ENCODE results near the gene HTT. TPM values are rescaled to one million over a fixed set of nuclear protein-coding genes. Genes with fewer than 3 reads are reported as not detected.
A peak's percentile ranks its signal among the peaks of the same experiment; 100 is the strongest.
"Not testable (repeated sequence)": the region's sequence is repeated elsewhere in the genome, so short reads cannot be mapped to it uniquely, and the experiment has no call there.

Gene HTT
- total RNA-seq, 8 experiments from 2014 or later, result 21.9 to 102 (median 30.1) TPM

DNA sequence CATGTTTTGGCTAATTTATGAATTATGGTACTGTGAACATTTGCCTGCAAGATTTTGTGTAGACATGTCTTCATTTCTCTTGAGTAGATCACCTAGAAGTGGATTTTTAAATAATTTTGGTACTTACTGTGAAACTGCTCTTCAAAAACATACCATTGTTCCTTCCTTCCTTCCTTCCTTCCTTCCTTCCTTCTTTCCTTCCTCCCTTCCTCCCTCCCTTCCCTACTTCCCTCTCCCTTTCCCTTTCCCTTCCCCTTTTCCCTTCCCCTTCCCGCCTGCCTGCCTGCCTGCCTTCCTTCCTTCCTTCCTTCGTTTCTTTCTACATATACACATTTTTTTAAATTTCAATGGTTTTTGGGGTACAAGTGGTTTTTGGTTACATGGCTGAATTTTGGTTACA, 63.4 kb downstream of the HTT start:
- Histone ChIP-seq H3K27ac (no peak overlapping the region), H3K4me3 (no peak overlapping the region), H3K4me1 (replicated peaks in 1 of 2) (no peaks in the 10 kb centered on the region)
- in situ Hi-C loops (cut with MboI; ENCODE audit: low pct_unique_long_range_greater_than_20kb in 2 of 9, low sequenced_read_pairs in 9 of 9, unreplicated experiment in 9 of 9), result no loop called here
- ATAC-seq (replicated peaks in 6 of 8), result no peak
- 75 to 100% (median 100%) methylated on average over 1 to 2 of the region's 2 CpGs; no CpG with 5 or more reads in 3 of the 10 experiments for WGBS, 10 experiments

GRCh38 chr4:3145234-3145924, 70.9 kb downstream of the HTT start:
- Histone ChIP-seq H3K4me1 (replicated peaks in 1 of 2) (no peaks in the 10 kb centered on the region), H3K27ac (no peak overlapping the region), H3K4me3 (no peak overlapping the region)
- peak in 6 of 8 experiments; percentile 53 to 83 (median 62) for ATAC-seq (replicated peaks in 6 of 8)
- in situ Hi-C loops (cut with MboI; ENCODE audit: low pct_unique_long_range_greater_than_20kb in 2 of 9, low sequenced_read_pairs in 9 of 9, unreplicated experiment in 9 of 9), result no loop called here
- 17 to 100% (median 89%) methylated on average over 1 to 2 of the region's 2 CpGs; no CpG with 5 or more reads in 1 of the 10 experiments for WGBS, 10 experiments

GRCh38 chr4:3148926-3149325, 74.4 kb downstream of the HTT start:
- no peak for ATAC-seq (replicated peaks in 6 of 8)
- Histone ChIP-seq H3K4me1 (replicated peaks in 1 of 2) (no peaks in the 10 kb centered on the region), H3K4me3 (no peak overlapping the region), H3K27ac (no peak overlapping the region)
- in situ Hi-C loops (cut with MboI; ENCODE audit: low pct_unique_long_range_greater_than_20kb in 2 of 9, low sequenced_read_pairs in 9 of 9, unreplicated experiment in 9 of 9), result no loop called here

GRCh38 chr4:3151238-3151637, 76.8 kb downstream of the HTT start:
- WGBS, 10 experiments, result 29 to 100% (median 90%) methylated on average over 1 of the region's 1 CpG; no CpG with 5 or more reads in 6 of the 10 experiments
- H3K4me1 ChIP-seq (replicated peaks in 1 of 2); H3K27ac ChIP-seq; in situ Hi-C loops (cut with MboI; ENCODE audit: low pct_unique_long_range_greater_than_20kb in 2 of 9, low sequenced_read_pairs in 9 of 9, unreplicated experiment in 9 of 9); H3K4me3 ChIP-seq; ATAC-seq (replicated peaks in 6 of 8): not testable (repeated sequence)

DNA sequence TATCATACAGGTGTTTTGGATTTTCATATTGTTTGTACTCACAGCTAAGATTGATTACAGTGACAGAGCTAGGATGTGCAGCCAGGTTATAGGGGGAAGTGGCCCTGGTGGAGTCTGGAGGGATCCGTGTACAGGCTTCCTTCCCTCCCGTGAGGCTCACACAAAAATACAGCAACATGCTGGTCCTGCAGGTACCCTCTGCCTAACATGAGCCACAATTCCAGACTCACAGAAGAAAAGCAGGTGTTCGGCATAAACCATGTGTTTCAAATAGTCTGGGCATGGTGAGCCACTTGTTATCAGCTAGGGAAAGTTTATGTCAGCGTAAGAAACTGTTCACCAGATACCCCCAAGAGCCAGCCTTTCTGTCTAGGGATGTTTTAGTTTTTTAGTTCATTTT, 82.9 kb downstream of the HTT start:
- Histone ChIP-seq H3K27ac (no peak overlapping the region), H3K4me1 (replicated peaks in 1 of 2) (no peaks in the 10 kb centered on the region), H3K4me3 (no peak overlapping the region)
- 71 to 100% (median 94%) methylated on average over 1 to 4 of the region's 4 CpGs; no CpG with 5 or more reads in 1 of the 10 experiments for WGBS, 10 experiments
- no peak for ATAC-seq (replicated peaks in 6 of 8)
- in situ Hi-C loops (cut with MboI; ENCODE audit: low pct_unique_long_range_greater_than_20kb in 2 of 9, low sequenced_read_pairs in 9 of 9, unreplicated experiment in 9 of 9), result no loop called here

- H3K27ac ChIP-seq, result no peak overlapping the region
- H3K4me3 ChIP-seq, result no peak overlapping the region
- H3K4me1 ChIP-seq (replicated peaks in 1 of 2), result no peaks in the 10 kb centered on the region
- ATAC-seq (replicated peaks in 6 of 8), result no peak
- in situ Hi-C loops (cut with MboI; ENCODE audit: low pct_unique_long_range_greater_than_20kb in 2 of 9, low sequenced_read_pairs in 9 of 9, unreplicated experiment in 9 of 9), result no loop called here
- 80 to 100% (median 90%) methylated on average over 2 to 7 of the region's 7 CpGs; no CpG with 5 or more reads in 1 of the 10 experiments for WGBS, 10 experiments
Measured at GRCh38 chr4:3158841-3159240, 84.4 kb downstream of the HTT start.

- WGBS, 10 experiments, result 72 to 100% (median 96%) methylated on average over 1 to 7 of the region's 7 CpGs
- H3K4me1 ChIP-seq (replicated peaks in 1 of 2), result no peaks in the 10 kb centered on the region
- H3K4me3 ChIP-seq, result no peak overlapping the region
- ATAC-seq (replicated peaks in 6 of 8), result no peak
- H3K27ac ChIP-seq, result no peak overlapping the region
- in situ Hi-C loops (cut with MboI; ENCODE audit: low pct_unique_long_range_greater_than_20kb in 2 of 9, low sequenced_read_pairs in 9 of 9, unreplicated experiment in 9 of 9), result no loop called here
Measured at GRCh38 chr4:3160438-3160837, 86.0 kb downstream of the HTT start.

DNA sequence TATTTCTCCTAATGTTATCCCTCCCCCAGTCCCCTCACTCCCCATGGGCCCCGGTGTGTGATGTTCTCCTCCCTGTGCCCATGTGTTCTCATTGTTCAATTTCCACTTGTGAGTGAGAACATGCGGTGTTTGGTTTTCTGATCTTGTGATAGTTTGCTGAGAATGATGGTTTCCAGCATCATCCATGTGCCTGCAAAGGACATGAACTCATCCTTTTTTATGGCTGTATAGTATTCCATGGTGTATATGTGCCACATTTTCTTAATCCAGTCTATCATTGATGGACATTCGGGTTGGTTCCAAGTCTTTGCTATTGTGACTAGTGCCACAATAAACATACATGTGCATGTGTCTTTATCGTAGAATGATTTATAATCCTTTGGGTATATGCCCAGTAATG, 86.6 kb downstream of the HTT start:
- in situ Hi-C loops (cut with MboI; ENCODE audit: low pct_unique_long_range_greater_than_20kb in 2 of 9, low sequenced_read_pairs in 9 of 9, unreplicated experiment in 9 of 9); H3K27ac ChIP-seq; ATAC-seq (replicated peaks in 6 of 8); H3K4me1 ChIP-seq (replicated peaks in 1 of 2); H3K4me3 ChIP-seq: not testable (repeated sequence)
- 80 to 100% (median 100%) methylated on average over 1 to 2 of the region's 4 CpGs; no CpG with 5 or more reads in 4 of the 10 experiments for WGBS, 10 experiments

DNA sequence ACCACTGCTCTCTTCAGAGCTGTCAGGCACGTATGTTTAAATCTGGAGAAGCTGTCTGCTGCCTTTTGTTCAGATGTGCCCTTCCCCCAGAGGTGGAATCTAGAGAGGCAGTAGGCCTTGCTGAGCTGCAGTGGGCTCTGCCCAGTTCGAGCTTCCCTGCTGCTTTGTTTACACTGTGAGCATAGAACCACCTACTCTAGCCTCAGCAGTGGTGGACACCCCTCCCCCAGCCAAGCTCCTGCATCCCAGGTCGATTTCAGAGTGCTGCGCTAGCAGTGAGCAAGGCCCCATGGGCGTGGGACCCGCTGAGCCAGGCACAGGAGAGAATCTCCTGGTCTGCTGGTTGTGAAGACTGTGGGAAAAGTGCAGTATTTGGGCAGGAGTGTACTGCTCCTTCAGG, 92.0 kb downstream of the HTT start:
- in situ Hi-C loops (cut with MboI; ENCODE audit: low pct_unique_long_range_greater_than_20kb in 2 of 9, low sequenced_read_pairs in 9 of 9, unreplicated experiment in 9 of 9); ATAC-seq (replicated peaks in 6 of 8); H3K27ac ChIP-seq; H3K4me3 ChIP-seq; H3K4me1 ChIP-seq (replicated peaks in 1 of 2): not testable (repeated sequence)
- 33 to 83% (median 80%) methylated on average over 1 to 4 of the region's 6 CpGs; no CpG with 5 or more reads in 6 of the 10 experiments for WGBS, 10 experiments

DNA sequence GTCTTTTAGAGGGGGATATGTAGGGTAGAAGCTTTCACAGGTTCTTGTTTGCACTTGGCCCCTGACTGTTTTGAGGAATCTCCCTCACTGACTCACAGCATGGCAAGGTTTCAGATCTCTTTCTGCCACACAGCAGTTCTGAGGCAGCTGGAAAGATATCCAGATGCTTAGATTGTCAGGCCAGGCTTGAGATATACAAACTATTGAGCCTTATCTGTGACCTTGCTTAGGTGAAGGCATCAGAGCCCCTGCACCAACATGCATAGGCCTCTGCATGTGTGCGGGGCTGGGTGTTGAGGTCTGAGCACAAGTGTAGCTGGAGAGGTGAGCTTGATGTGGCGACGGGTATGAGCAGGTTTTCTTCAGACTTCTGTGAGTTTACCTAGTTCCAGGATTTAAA, 93.5 kb downstream of the HTT start:
- in situ Hi-C loops (cut with MboI; ENCODE audit: low pct_unique_long_range_greater_than_20kb in 2 of 9, low sequenced_read_pairs in 9 of 9, unreplicated experiment in 9 of 9), result no loop called here
- Histone ChIP-seq H3K4me1 (replicated peaks in 1 of 2) (no peaks in the 10 kb centered on the region), H3K4me3 (no peak overlapping the region), H3K27ac (no peak overlapping the region)
- WGBS, 10 experiments, result 80 to 100% (median 94%) methylated on average over 1 to 3 of the region's 3 CpGs; no CpG with 5 or more reads in 3 of the 10 experiments
- no peak for ATAC-seq (replicated peaks in 6 of 8)

DNA sequence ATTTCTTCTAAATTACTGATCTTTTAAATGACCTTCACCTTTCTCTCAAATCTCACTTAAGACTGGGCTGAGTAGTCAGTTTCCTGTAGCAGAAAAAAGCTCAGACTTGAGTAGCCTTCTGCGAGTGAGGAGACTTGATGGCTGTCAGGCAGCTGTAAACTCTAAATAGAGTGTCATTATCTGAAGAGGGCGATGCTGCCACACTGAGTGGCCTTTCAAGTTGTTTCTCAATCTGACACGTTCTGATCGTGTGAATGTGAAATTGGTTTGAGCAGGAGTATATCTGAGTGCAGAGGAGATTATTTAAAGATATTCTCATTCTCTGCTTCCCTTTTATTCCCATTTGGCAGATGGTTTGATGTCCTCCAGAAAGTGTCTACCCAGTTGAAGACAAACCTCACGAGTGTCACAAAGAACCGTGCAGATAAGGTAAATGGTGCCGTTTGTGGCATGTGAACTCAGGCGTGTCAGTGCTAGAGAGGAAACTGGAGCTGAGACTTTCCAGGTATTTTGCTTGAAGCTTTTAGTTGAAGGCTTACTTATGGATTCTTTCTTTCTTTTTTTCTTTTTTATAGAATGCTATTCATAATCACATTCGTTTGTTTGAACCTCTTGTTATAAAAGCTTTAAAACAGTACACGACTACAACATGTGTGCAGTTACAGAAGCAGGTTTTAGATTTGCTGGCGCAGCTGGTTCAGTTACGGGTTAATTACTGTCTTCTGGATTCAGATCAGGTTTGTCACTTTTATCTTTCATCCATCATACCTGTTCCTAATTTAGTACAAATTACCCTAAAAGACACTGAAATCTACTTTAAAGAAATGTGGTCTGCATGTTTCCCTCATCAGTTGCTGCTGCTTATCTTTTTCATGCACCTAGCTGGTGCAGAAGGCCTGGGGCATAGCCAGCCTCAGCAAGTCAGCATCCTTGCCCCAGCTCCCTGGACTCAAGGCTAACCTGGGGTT, 100.2 kb downstream of the HTT start:
- WGBS, 10 experiments, result 81 to 100% (median 90%) methylated on average over 1 to 10 of the region's 12 CpGs
- H3K27ac ChIP-seq, result no peak overlapping the region
- no peak for ATAC-seq (replicated peaks in 6 of 8)
- H3K4me3 ChIP-seq, result no peak overlapping the region
- in situ Hi-C loops (cut with MboI; ENCODE audit: low pct_unique_long_range_greater_than_20kb in 2 of 9, low sequenced_read_pairs in 9 of 9, unreplicated experiment in 9 of 9), result no loop called here
- peaks cover 7 to 30% of the 10 kb centered on the region in 2 donors for H3K4me1 ChIP-seq (replicated peaks in 1 of 2)

GRCh38 chr4:3176367-3177229, 102.1 kb downstream of the HTT start:
- peak in 6 of 8 experiments; percentile 81 to 93 (median 90) for ATAC-seq (replicated peaks in 6 of 8)
- no peak overlapping the region for H3K4me3 ChIP-seq
- H3K4me1 ChIP-seq (replicated peaks in 1 of 2), result peaks cover 7 to 30% of the 10 kb centered on the region in 2 donors
- in situ Hi-C loops (cut with MboI; ENCODE audit: low pct_unique_long_range_greater_than_20kb in 2 of 9, low sequenced_read_pairs in 9 of 9, unreplicated experiment in 9 of 9), result no loop called here
- H3K27ac ChIP-seq, result peak overlapping the region; percentile 43 to 50
- 0 to 93% (median 43%) methylated on average over 1 to 10 of the region's 11 CpGs; no CpG with 5 or more reads in 1 of the 10 experiments for WGBS, 10 experiments

Data from motor neuron (in vitro differentiated cells).